ENCODE measurements around the gene HSD17B12.

HSD17B12 gene

DNA sequence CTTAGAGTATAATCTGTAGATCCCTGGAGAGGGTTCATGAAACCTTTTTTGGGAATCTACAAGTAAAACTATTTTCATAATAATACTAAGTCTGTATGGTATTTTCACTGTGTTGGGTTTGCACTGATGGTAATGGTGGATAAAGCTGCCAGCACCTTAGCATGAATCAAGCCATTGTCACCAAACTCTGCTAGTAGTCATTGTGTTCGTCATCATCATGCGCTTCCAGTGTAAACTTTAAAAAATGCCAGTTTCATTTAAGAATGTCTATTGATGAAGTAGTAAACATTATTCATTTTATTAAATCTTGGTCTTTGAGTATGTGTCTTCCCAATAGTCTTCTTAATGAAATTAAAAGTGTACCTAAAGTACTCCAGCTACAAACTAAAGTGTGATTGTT lies 215.1 kb downstream of the HSD17B12 start:
- in situ Hi-C loops (cut with MboI; ENCODE audit: low pct_unique_long_range_greater_than_20kb, low sequenced_read_pairs), result no loop called here
- no peak for DNase-seq

DNA sequence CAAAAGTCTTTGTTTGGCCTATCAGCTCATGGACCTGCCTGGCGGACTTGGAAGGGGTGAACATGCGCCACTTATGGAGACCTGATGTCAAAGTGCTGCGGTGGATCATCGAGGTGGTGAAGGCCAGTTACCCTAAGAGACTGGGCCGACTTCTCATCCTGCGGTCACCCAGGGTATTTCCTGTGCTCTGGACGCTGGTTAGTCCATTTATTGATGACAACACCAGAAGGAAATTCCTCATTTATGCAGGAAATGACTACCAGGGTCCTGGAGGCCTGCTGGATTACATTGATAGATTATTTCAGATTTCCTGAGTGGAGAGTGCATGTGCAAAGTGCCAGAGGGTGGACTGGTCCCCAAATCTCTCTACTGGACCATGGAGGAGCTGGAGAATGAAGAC lies 218.0 kb downstream of the HSD17B12 start:
- in situ Hi-C loops (cut with MboI; ENCODE audit: low pct_unique_long_range_greater_than_20kb, low sequenced_read_pairs), result no loop called here
- DNase-seq, result no peak

DNA sequence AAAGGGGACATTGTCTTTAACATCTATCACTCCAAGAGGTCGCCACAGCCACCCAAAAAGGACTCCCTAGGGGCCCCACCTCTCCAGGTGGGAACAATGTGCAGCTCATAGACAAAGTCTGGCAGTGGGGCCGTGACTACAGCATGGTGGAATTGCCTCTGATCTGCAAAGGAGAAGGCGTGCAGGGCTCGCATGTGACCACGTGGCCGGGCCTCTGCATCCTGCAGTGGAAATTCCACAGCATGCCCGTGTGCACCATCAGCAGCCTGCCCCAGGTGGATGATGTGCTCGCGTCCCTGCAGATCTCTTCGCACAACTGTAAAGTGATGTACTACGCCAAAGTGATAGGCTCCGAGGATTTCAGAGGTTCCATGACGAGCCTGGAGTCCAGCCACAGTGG lies 218.6 kb downstream of the HSD17B12 start:
- DNase-seq, result no peak
- in situ Hi-C loops (cut with MboI; ENCODE audit: low pct_unique_long_range_greater_than_20kb, low sequenced_read_pairs), result no loop called here

DNA sequence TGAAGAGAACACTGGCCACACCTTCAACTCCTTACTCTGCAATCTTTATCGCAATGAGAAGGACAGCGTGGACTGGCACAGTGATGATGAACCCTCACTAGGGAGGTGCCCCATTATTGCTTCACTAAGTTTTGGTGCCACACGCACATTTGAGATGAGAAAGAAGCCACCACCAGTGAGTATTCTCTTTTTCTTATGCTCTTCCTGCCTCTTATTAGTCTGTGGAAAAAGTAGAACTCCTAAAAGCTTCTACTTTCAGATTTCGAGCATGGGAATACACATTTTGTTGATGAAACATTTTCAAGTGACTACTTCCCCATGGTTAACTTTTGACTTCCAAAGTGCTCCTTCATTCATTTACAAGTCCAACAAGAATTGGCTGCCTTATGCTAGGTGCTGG lies 221.0 kb downstream of the HSD17B12 start:
- in situ Hi-C loops (cut with MboI; ENCODE audit: low pct_unique_long_range_greater_than_20kb, low sequenced_read_pairs), result no loop called here
- DNase-seq, result no peak

DNA sequence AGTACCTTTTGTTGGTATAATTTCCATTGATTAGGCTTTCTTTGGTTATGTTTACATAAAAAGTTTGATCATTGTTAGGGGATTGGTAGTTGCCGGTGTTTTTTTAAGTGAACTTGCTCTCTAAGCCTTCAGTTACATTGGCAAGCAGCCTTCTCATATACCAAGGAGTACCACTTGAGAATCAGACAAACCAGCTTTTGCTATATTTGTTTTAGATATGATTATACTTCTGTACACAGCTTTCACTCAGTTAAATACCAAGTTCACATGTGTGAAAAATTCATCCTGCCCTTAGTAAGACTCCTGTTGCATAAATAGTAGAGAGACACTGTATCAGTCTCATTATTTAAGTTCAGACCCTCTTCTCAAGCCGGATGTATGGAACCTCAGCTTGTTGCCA lies 222.5 kb downstream of the HSD17B12 start:
- DNase-seq, result no peak
- in situ Hi-C loops (cut with MboI; ENCODE audit: low pct_unique_long_range_greater_than_20kb, low sequenced_read_pairs), result no loop called here

DNA sequence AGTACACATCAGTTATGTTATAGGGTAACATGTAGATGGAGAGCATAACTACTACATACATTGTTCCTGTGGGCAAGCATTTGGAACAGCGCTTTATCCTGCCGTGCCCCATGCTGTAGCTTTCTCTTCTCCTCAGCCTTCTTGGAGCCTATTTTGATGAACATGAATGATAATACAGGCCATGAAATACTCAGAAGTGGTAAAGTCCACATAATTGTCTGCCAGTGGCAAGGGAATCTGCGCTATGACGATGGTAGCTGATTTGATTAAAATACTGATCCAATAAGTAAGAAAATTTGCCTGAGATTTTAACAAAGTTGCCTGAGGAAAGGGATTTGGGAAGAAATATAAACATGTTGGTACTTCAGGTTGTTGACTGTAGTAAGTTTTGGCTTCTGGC lies 223.4 kb downstream of the HSD17B12 start:
- in situ Hi-C loops (cut with MboI; ENCODE audit: low pct_unique_long_range_greater_than_20kb, low sequenced_read_pairs), result no loop called here
- DNase-seq, result no peak

DNA sequence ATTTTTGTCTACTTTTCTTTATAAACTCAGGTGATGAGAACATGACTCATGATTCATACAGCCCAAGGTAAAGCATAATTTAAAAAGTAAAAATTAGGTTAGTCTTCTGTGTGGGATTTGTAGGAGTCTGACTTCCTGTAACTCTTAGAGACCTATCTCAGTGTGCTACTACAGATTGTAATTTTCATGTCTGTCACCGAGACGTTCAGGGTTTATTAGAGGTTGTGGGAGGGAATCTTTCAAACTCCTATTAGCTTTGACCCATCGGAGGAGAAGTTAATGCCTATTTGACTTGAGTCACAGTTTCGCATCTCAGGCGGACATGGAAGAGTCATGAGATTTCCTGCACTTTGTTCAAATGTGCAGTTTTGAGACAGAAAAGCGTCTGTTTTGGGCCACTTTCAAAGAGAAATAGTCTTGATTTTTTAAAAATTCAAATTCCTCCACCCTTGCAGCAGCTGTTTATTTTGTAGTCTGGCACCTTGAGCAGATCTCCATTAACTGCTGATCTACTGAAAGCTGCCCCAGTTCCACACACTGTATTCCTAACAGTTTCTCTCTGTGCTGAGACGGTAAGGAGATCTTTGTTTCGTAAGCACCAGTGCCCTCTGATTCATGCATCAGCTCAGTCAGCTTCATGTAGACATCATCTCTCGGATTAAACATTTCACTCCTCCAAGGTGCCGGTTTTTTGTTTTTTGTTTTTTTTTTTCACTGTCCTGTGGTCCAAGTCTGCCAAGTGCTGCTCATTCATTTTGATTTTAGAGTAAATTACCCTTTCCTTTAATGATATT lies 224.4 kb downstream of the HSD17B12 start:
- in situ Hi-C loops (cut with MboI; ENCODE audit: low pct_unique_long_range_greater_than_20kb, low sequenced_read_pairs), result no loop called here
- no peak for DNase-seq

DNA sequence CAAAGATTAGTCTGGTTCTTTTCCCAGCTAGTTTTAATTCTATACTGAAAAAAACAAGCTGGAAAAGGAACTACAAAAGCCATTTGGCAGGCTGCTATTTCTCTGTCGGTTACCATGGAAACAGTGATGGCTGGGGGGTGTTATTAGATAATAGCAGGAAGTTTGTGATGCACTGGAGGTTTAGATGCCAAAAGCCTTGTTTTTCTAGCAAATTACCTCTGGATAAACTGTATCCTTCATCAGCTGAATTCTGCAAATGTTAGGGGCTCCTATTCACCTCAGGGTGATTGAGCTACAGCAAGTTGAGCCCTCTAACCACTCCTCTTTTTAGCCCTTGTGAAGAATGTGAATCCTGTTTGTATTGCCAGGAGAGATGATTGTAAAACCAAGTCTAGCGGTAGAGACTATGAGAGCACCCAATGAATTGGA lies 225.3 kb downstream of the HSD17B12 start:
- in situ Hi-C loops (cut with MboI; ENCODE audit: low pct_unique_long_range_greater_than_20kb, low sequenced_read_pairs), result no loop called here
- DNase-seq, result peak; percentile 5
